H7 (cell line): ENCODE measurements around the gene ZFP36. TPM values are rescaled to one million over a fixed set of nuclear protein-coding genes. Genes with fewer than 3 reads are reported as not detected.

ENCODE experiments used
- DNase-seq: peaks from one replicate; pipeline ENCODE4 v3.0.0; 2012
- H3K27me3 ChIP-seq: 2 replicates; pipeline ENCODE4 v1.6.0; 2011; ENCODE audit warnings: mild to moderate bottlenecking, low read length; ENCODE audit not compliant: control insufficient read depth, insufficient read depth
- H3K36me3 ChIP-seq: replicated peaks from 2 replicates; pipeline ENCODE4 v1.5.1; 2011; ENCODE audit warnings: low read length; ENCODE audit not compliant: control insufficient read depth, insufficient read depth
- H3K4me3 ChIP-seq: 2 replicates; pipeline ENCODE4 v1.5.1; 2011; ENCODE audit warnings: low read depth, mild to moderate bottlenecking, control low read depth, low read length, moderate library complexity; ENCODE audit not compliant: insufficient read depth
- total RNA-seq: library from RNA; depleted of rRNA; stranded (reverse); fragments of >200 nt; shearing (Covaris generic); gene quantifications from 2 replicates; pipeline ENCODE4 v1.2.3, GENCODE V29; 2014

ZFP36 gene
- total RNA-seq, 1 experiment from 2014 or later: 2.2 TPM

DNA sequence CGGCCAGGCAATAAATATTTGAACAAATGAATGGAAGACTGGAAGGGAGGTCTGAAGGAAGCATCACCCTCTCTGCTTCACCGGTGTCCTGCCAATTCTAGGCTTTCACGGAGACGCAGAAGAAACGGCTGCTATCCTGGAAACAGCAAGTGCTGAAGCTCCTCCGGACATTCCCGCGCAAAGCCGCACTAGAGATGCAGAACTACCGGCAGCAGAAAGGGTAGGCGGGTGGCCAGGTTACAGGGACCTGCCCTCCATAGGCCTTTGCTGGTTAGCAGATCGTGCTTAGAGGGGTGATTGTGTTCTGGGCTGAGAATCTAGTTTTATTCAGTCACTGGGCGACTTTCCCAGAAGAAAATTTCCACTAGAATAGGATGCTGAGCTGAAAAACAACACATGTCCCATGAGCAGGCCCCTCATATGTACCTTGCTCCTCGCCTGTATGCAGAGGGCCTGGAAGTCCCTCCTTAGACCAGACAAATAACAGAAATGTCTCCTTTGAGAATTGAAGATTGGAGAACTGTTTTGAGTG lies 26.7 kb upstream of the ZFP36 start:
- Histone ChIP-seq H3K36me3 (peaks cover 67% of the 10 kb centered on the region), H3K27me3 (no peaks in the 10 kb centered on the region)

GRCh38 chr19:39380521-39381502 lies 25.8 kb upstream of the ZFP36 start:
- DNase-seq: peak; percentile 36
- Histone ChIP-seq H3K27me3 (no peaks in the 10 kb centered on the region), H3K36me3 (peaks cover 62% of the 10 kb centered on the region), H3K4me3 (no peak overlapping the region)

More for the DNA sequence above, 26.7 kb upstream of the ZFP36 start:
- DNase-seq: peak; percentile 33
- H3K4me3 ChIP-seq: no peak overlapping the region

GRCh38 chr19:39381910-39382611 lies 24.6 kb upstream of the ZFP36 start:
- peaks cover 52% of the 10 kb centered on the region for H3K36me3 ChIP-seq
- no peaks in the 10 kb centered on the region for H3K27me3 ChIP-seq
- H3K4me3 ChIP-seq: no peak overlapping the region
- no peak for DNase-seq

DNA sequence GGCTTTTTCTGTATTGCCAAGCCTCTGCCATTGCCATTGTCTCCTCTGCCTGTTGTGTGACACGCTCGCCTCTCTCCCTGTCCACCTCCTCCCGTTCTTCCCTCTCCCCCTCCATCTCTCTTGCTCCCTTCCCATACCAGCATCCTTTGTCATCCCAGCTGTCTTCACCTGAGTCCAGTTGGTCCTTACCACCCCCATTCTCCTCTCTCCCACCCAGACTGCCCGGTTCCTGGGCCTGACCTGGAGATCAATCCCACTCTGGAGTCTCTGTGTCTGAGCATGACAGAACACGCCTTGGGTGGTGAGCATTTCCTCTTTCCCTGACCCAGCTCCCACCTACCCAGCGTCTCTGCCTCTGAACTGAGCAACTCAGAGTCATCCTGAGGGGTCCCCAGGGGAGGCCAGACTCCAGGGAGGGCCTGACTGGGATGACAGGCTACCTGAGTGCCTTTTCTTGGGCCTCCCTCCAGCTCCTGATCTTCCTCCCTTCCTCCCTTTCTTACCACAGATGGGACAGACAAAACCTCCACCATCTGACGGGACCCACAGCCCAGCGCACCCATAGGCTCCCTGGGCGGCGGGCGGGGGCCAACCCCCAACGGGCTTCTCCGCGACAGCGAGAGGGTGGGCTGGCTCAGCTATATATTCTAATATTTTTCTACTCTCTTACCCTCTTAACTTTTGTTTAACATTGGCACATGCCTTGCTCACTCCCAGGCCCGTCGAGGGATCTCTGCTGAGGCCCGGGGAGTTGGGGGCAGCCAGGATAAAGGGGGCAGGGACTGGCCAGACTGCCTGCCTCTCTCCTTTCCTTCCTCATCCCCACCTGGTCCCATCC lies 23.4 kb upstream of the ZFP36 start:
- peaks cover 45% of the 10 kb centered on the region for H3K36me3 ChIP-seq
- H3K4me3 ChIP-seq: no peak overlapping the region
- DNase-seq: peak; percentile 37
- H3K27me3 ChIP-seq: no peaks in the 10 kb centered on the region

DNA sequence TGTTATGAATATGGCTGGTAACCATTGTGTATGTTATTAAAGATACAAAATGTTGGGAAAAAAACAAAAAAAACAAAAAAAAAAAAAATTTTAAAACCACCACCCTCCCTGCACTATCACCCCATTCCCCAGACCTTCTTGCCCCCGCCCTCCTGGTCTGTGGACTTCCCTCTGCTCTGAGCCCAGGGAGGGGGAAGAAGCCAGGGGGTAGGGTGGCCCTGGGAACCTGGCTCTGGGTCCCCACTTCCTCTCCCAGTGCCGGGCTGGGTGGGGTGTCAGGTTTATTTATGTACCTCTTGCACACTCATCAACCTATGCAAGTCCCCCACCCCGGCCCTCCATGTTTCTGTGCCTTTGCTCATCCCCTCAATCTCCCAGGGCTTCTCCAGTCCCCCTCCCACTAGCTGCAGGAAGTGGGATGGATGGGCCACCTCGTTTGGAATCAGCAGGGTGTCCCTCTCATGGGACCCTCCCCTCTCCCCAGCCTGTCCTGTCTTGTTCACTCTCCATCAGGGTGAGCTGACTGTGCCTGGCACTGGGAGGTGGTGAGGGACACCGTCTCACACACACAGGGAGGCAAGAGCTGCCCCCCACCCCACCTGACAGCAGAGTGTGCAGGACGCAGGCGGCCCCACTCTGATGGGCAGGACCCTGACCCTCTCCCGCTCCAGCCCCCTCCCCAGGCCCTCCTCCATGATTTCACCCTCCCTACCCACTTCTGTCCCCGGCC lies 21.6 kb upstream of the ZFP36 start:
- DNase-seq: peak; percentile 76
- Histone ChIP-seq H3K27me3 (no peaks in the 10 kb centered on the region), H3K36me3 (peaks cover 40% of the 10 kb centered on the region), H3K4me3 (no peak overlapping the region)

- Histone ChIP-seq H3K4me3 (no peak overlapping the region), H3K27me3 (no peaks in the 10 kb centered on the region), H3K36me3 (peaks cover 35% of the 10 kb centered on the region)
- DNase-seq: peak; percentile 55
Measured at GRCh38 chr19:39385629-39386411, 20.8 kb upstream of the ZFP36 start.

DNA sequence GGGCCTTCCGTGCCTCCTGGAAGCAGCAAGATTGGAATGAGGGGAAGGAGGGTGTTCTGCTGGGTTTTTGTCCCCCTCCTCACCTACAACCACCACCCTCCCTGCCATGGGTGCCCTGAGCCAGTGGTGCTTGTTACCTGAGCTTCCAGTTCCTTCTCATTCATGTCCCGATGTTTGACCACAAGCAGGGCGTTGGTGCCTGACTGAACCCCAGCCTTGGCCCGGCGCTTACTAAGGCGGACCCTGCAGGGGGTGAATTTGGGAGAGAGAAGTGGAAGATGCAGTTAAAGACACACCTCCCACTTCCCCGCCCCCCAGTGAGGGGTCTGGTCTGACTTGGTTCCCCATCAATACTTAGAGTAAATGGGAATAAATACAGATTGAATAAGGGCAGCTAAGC lies 20.1 kb upstream of the ZFP36 start:
- H3K27me3 ChIP-seq: no peaks in the 10 kb centered on the region
- DNase-seq: peak; percentile 36
- peaks cover 29% of the 10 kb centered on the region for H3K36me3 ChIP-seq
- no peak overlapping the region for H3K4me3 ChIP-seq

- peaks cover 20% of the 10 kb centered on the region for H3K36me3 ChIP-seq
Measured at GRCh38 chr19:39388657-39389056, 18.0 kb upstream of the ZFP36 start.

DNA sequence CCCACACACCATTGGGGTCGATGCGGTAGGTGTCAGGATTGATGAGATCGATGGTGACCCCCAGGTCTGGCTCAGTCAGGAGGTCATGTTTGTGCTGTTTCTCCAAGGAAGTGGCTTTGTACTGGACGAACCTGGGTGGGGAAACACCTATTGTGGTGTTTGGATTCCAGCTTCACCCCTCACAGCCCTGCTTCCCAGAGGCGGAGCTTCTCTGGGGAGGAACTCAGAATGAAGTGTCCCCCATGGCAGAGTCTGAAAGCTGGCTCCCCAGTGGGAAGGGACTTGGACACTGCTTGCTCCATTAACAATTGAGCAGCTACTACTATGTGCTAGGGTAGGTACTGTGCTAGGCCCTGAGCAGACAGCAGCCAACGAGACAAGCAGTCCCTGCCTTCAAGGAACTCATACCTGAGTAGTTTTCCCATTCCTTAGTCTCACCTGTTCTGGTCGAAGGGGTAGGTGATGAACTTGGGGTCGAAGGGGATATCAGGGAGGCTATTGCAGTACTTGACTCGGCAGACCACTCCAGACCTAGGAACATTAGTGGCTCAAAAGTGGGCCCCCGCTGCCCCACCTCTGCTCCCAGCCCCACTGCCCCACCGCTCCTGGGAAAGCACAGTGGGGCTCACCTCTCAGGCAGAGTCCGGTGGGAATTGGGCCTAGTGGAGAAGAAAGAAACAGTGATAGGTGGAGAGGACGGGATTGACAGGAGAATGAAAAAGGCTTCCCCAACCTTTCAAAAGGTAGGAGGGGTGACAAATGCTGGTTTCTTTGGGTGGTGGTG lies 16.8 kb upstream of the ZFP36 start:
- Histone ChIP-seq H3K4me3 (peak overlapping the region; percentile 76), H3K36me3 (peaks cover 21% of the 10 kb centered on the region), H3K27me3 (no peaks in the 10 kb centered on the region)
- DNase-seq: no peak

More at GRCh38 chr19:39388657-39389056, 18.0 kb upstream of the ZFP36 start:
- Histone ChIP-seq H3K27me3 (no peaks in the 10 kb centered on the region), H3K4me3 (no peak overlapping the region)
- no peak for DNase-seq

- peaks cover 22% of the 10 kb centered on the region for H3K36me3 ChIP-seq
- H3K4me3 ChIP-seq: peak overlapping the region; percentile 76
- no peak for DNase-seq
- no peaks in the 10 kb centered on the region for H3K27me3 ChIP-seq
Measured at GRCh38 chr19:39390451-39390750, 16.2 kb upstream of the ZFP36 start.

- Histone ChIP-seq H3K4me3 (peak within 1 kb of the TSS; percentile 76), H3K36me3 (peaks cover 20% of the 10 kb centered on the region), H3K27me3 (no peaks in the 10 kb centered on the region)
- peak; percentile 99 for DNase-seq
Measured at GRCh38 chr19:39390751-39391437, 15.8 kb upstream of the ZFP36 start, which contains the start of the genes MED29 and PAF1. TSS of gene MED29 (plus strand) at chr19:39391378. CDS start at chr19:39391423, 45 bp downstream. TSS of gene PAF1 (minus strand) at chr19:39391106. CDS start at chr19:39390864, 242 bp downstream.
